ENCODE results near the gene MAST1.
"Not testable (repeated sequence)": the region's sequence is repeated elsewhere in the genome, so short reads cannot be mapped to it uniquely, and the experiment has no call there.

Gene MAST1

GRCh38 chr19:12800923-12801465 lies 37.3 kb upstream of the MAST1 start:
- DNase-seq (ENCODE audit: low read depth in 2 of 2): no peak

- peak in 1 of 2 donors; percentile 72 for DNase-seq (ENCODE audit: low read depth in 2 of 2)
Observed at GRCh38 chr19:12801466-12802266, 36.6 kb upstream of the MAST1 start, which contains the start of the genes PRDX2 and THSD8. PRDX2 (minus strand) TSS chr19:12801800; CDS start chr19:12801261, 539 bp downstream. THSD8 (plus strand) TSS chr19:12802069; CDS start chr19:12802072, 3 bp downstream.

DNA sequence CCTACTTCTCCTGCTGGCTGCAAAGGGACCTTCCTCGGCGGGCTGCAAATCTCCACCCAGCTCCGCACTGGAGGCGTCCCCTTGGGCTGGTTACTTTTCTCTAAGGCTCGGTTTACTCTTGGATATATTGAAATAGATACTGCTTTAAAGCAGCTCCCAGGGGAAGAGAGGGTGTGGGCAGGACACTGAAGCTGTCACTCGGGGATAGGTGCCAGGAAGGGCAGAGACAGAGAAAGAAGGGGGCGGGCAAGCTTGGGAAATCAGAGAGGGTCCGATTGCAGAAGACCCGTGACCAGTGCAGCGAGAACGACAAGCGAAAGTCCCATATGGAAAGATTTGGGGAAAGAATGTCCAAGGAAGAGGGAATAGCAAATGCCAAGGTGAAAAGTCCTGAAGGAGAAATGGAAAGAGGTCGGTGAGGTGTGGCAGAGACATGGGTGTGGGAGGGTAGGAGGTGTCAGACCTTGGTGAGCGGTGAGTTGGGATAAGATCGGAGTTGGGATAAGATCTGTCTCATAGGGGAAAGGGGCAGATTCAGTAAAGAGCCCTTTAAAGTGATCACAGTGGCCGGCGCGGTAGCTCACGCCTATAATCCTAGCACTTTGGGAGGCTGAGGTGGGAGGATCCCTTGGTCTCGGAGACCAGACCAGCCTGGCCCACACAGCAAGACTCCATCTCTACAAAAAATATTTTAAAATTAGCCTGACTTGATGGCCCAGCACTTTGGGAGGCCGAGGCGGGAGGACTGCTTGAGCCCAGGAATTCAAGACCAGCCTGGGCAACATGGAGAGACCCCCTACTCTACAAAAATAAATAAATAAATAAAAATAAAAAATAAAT lies 35.8 kb upstream of the MAST1 start:
- DNase-seq (ENCODE audit: low read depth in 2 of 2): no peak

GRCh38 chr19:12804051-12804450 lies 34.3 kb upstream of the MAST1 start:
- no peak for DNase-seq (ENCODE audit: low read depth in 2 of 2)

DNA sequence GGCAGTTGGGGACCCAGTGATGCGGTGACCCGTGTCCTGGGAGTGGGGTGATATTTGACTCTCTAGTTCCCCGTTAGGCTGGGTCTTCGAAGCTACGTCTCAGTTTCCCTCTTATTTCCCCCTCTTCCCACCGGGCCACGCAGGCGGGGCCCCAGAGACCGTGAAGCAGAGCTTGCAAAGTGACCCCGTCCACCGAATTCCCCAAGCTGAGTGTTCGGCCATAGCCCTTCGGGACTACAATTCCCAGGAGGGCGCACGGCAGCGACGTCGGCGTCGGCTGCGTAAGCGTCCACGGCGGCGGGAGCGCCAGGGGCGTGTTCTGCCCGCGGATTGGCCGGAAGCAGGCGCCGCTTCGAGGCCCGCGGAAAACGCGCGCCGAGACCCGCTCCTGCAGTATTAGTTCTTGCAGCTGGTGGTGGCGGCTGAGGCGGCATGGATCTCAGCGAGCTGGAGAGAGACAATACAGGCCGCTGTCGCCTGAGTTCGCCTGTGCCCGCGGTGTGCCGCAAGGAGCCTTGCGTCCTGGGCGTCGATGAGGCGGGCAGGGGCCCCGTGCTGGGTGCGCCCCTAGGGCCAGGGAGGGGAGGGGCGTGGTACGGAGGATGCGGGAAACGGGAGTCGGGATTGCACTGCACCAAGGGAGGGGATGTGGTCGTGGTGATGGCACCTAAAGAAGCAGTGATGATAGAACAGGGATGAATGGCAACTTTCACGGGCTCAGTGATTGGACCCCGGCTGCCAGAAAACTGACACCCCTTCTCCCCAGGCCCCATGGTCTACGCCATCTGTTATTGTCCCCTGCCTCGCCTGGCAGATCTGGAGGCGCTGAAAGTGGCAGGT lies 31.9 kb upstream of the MAST1 start, which contains the start of gene RNASEH2A:
Gene RNASEH2A (plus strand): TSS at position 343 of the 840 bp plus-strand sequence. CDS start 90 bp downstream, at position 433.
- DNase-seq (ENCODE audit: low read depth in 2 of 2): peak; percentile 80 to 82

DNA sequence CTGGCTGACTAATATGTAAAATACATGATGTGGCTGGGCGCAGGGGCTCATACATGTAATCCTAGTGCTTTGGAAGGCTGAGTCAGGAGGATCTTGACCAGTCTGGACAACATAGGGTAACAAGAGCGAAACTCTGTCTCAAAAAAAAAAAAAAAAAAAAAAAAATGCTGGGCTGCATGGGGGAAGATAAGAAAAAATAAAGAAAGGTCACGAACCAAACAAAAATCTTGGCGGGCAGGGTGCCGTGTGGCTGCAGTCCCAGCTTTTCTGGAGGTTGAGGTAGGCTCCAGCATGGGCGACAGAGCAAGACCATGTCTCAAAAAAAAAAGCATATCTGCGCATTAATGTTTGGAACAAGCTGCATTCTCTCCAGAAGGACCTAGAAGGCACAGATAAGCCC lies 23.2 kb upstream of the MAST1 start:
- no peak for DNase-seq (ENCODE audit: low read depth in 2 of 2)

GRCh38 chr19:12817188-12817587 lies 21.1 kb upstream of the MAST1 start:
- DNase-seq (ENCODE audit: low read depth in 2 of 2): not testable (repeated sequence)

- DNase-seq (ENCODE audit: low read depth in 2 of 2): not testable (repeated sequence)
Observed at GRCh38 chr19:12817810-12818209, 20.5 kb upstream of the MAST1 start.

DNA sequence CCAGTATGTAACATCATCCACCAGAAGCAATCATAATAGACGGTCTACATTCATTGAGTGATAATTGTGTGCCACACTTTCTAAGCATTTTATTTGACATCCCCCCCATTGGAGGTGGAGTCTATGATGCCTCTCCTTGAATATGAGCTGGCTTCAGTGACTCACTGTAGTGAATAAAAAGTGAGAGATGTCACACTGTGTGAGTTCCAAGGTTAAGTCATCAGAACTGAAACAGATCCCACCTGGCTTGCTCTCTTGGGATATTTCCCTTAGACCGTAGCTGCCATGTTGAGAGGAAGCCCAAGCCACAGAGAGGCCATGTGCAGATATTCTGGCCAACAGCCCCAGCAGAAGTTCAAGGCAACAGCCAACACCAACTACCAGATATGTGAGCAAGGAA lies 16.6 kb upstream of the MAST1 start:
- no peak for DNase-seq (ENCODE audit: low read depth in 2 of 2)

DNA sequence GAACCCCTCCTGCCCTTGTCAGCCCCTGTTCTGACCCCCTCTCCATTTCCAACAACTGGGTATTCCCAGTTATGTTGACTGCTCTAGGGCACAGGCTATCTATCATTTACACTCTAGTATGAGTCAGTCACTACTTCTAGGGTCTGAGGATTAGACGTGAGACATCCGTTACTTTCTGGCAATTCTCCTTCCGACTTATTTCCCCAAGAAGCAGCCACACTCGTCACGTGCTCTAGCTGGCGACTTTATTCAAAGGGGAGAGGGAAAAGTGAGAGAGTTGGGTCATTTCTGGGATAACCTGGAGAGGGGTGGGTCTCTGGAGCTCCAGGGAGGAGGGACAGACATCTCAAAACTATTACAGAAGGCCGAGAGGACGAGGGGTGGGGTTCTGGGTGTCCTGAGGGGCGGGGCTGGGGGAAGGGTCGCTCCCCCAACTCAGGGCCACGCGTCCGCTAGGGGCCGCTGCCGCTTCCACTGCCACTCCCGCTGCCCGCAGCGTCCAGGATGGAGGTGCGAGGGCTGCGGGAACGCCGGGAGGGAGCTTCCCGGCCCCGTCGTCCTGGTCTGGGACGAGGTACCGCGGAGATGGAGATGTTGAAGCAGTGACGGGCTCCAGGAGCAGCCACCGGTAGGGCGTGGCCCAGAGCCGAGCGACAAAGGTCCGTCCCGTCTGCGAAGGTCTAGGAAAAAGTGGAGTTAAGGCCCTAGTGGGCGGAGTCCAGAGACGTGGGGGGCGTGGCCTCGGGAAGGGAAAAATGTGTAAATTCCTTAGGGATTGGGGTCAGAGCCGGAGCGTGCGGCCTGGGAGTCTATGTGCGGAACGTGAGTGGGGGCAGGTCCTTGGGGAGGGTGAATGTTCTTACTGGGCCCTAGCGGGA lies 12.8 kb upstream of the MAST1 start:
- no peak for DNase-seq (ENCODE audit: low read depth in 2 of 2)

DNA sequence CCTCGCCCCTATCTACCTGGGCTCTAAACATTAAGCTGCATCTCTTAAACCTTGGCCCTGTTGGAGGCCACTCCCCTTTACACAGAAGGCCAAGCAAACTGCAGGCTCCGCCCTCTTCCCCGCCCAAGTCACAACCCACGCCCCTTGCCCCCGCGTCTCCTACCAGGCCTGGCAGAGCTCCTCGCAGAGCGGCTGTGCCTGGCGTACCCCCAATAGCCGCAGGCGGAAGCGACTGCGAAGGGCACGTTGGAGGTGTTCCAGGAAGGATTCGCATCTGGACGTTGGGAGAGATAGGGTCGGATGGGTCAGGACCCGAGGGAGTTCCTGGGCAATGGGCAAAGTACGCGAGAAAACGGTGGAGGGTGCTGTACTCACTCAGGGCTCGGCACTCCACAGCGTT lies 9.8 kb upstream of the MAST1 start:
- DNase-seq (ENCODE audit: low read depth in 2 of 2): no peak

DNA sequence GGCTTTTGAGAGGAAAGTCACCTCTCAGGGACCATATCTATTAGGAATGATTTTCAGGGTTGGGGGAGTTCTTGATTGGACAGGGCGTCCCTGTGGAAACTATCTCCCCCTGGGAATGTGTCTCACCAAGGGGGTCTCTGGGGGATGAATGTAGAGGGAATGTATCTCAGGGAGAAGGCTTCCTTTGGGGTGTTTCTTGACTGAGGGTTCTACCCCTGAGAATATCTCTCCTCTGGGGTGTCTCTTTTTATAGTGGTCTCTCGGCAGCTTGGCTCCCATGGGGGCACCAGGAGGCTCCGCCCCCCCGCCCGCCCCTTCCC lies 4.9 kb upstream of the MAST1 start:
- DNase-seq (ENCODE audit: low read depth in 2 of 2): no peak

- DNase-seq (ENCODE audit: low read depth in 2 of 2): peak in 1 of 2 donors; percentile 39
Observed at GRCh38 chr19:12833738-12834565, 4.4 kb upstream of the MAST1 start.

DNA sequence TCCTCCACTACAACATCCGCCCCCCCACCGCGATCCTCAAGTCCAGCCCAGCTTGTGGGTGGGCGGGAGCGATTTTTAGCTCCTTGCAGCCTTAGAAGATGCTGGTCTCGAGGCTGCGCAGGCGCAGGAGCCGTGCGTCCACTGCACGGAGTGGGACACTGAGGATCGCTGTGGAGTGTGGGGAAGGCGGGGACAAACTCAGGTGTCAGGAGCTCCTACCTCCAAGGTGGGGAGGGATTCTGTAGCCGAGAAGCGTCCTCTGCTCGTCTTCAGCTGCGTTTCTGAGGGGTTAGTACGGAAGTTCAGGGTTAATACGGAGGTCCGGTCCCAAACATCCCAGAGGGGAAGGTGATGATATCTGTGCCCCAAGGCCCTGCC lies 3.8 kb upstream of the MAST1 start, which contains the start of gene RTBDN:
Gene RTBDN (minus strand): TSS at position 14 of the 378 bp plus-strand sequence. CDS start 4,600 bp downstream, outside the sequence.
- no peak for DNase-seq (ENCODE audit: low read depth in 2 of 2)

GRCh38 chr19:12834976-12835757 lies 3.1 kb upstream of the MAST1 start:
- no peak for DNase-seq (ENCODE audit: low read depth in 2 of 2)

DNA sequence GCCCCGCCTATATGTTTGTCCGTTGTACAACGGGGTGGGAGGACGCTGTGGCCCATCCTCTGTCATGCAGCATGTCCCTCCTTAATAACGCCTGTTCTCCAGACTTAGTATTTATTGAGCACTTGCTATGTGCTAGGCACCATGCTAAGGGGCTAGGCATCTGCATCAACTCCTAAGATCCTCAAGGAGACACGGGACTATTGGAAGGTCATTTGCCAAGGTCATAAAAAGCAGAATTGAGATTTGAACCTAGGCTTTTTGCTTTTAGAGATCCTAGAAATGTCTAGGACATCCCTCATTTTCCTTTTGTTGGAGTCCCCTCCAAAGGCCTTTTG lies 1.8 kb upstream of the MAST1 start:
- DNase-seq (ENCODE audit: low read depth in 2 of 2): no peak

- no peak for DNase-seq (ENCODE audit: low read depth in 2 of 2)
Observed at GRCh38 chr19:12837225-12837624, 1.1 kb upstream of the MAST1 start.

GRCh38 chr19:12838886-12839756 lies 806 bp downstream of the MAST1 start:
- DNase-seq (ENCODE audit: low read depth in 2 of 2): no peak
